Right lobe of liver (tissue), 6 donors: ENCODE results near the gene CTIF. TPM values are rescaled to one million over a fixed set of nuclear protein-coding genes. Genes with fewer than 3 reads are reported as not detected.

Experiments
- ATAC-seq, 4 donors: fragments of 200-7000 bp; cut with Tn5 transposase; one replicate each; pipeline ENCODE4 v1.9.1; 2020; ENCODE audit warnings: mild to moderate bottlenecking in 4 of 4, moderate library complexity in 4 of 4
- DNase-seq, 3 donors: peaks; one replicate each; pipeline ENCODE4 v3.0.0-alpha.2; 2020
- H3K27ac ChIP-seq, 3 donors: fragments of 200-600 bp; one replicate each; pipeline ENCODE4 v1.8.0; 2022
- H3K27me3 ChIP-seq, 2 donors: fragments of 200-600 bp; one replicate each; pipeline ENCODE4 v1.8.0; 2022
- H3K36me3 ChIP-seq, 4 donors: fragments of 200-600 bp; sonication (generic) in 1 of 4; one replicate each; pipeline versions ENCODE4 v1.5.1 to v1.8.0; 2017 to 2022; ENCODE audit warnings: control low read depth in 1 of 4
- H3K4me1 ChIP-seq, 4 donors: fragments of 200-600 bp; sonication (generic) in 1 of 4; one replicate each; pipeline versions ENCODE4 v1.5.1 to v1.8.0; 2017 to 2022; ENCODE audit warnings: control low read depth in 1 of 4
- H3K4me3 ChIP-seq, 3 donors: fragments of 200-600 bp; one replicate each; pipeline ENCODE4 v1.8.0; 2022
- H3K9me3 ChIP-seq, 4 donors: fragments of 200-600 bp; sonication (generic) in 1 of 4; one replicate each; pipeline versions ENCODE4 v1.5.1 to v1.8.0; 2017 to 2022; ENCODE audit warnings: control low read depth in 1 of 4
- POLR2A ChIP-seq: fragments of 450-650 bp; IDR thresholded peaks from one replicate; pipeline ENCODE4 v1.6.1; 2017; ENCODE audit warnings: antibody characterized with exemption, mild to moderate bottlenecking
- WGBS: methylation state at CpG from one replicate; pipeline ENCODE4 v1.1.6; 2018; ENCODE audit warnings: low coverage, low lambda C conversion rate; ENCODE audit not compliant: insufficient coverage; ENCODE audit errors: missing lambda C conversion rate; 5-methylcytosine and 5-hydroxymethylcytosine counted together
- intact Hi-C, 2 donors: fragments of 100-400 bp; cut with DNase I; formaldehyde crosslinking; loops; one replicate each; pipeline versions ENCODE4 v1.11.2 to v1.14.1; 2022
- total RNA-seq, 6 experiments: library from RNA; depleted of rRNA in 2 of 6; stranded (reverse); fragments of >200 nt in 2 of 6; fragmentation: NEBNext Ultra II Directional in 3 of 6; extraction: Animal tissue kit (Norgen Biotek cat#: 25700) in 3 of 6; gene quantifications; one replicate each; pipeline versions ENCODE4 v1.1.0 to v1.2.4, GENCODE V29; 2016 to 2023
- TF ChIP-seq, protein P1 (sequence below), 4 donors: fragments of 200-600 bp in 3 of 4; fragments of 450-650 bp in 1 of 4; IDR thresholded peaks; one replicate each; pipeline versions ENCODE4 v1.5.1 to v1.8.0; 2016 to 2022; ENCODE audit warnings: antibody characterized with exemption in 4 of 4, mild to moderate bottlenecking in 2 of 4
- donor health status: DM: no; HTN: yes; CAD: no.
- donor health status: DM: no; HTN: no; CAD: no.
- donor health status: DM: no; HTN: no; CAD: no.
- donor health status: DM: no; HTN: yes; CAD: no.
- donor health status: DM: no; HTN: yes; CAD: no.

CTIF gene
- total RNA-seq, 6 experiments from 2014 or later, result 29.0 to 60.6 (median 43.1) TPM

GRCh38 chr18:48662011-48662661 lies 123.3 kb downstream of the CTIF start:
- intact Hi-C loops, result loop anchor here (5.0 to 10.0 kb wide), 2 partner anchors 117 to 185 kb away; no protein-coding TSS in a partner anchor
- H3K9me3 ChIP-seq, result no peaks in the 10 kb centered on the region
- no peaks in the 10 kb centered on the region for H3K27me3 ChIP-seq
- H3K36me3 ChIP-seq, result peaks cover 0 to 9% (median 4%) of the 10 kb centered on the region in 4 donors
- TF ChIP-seq, protein P1, sequence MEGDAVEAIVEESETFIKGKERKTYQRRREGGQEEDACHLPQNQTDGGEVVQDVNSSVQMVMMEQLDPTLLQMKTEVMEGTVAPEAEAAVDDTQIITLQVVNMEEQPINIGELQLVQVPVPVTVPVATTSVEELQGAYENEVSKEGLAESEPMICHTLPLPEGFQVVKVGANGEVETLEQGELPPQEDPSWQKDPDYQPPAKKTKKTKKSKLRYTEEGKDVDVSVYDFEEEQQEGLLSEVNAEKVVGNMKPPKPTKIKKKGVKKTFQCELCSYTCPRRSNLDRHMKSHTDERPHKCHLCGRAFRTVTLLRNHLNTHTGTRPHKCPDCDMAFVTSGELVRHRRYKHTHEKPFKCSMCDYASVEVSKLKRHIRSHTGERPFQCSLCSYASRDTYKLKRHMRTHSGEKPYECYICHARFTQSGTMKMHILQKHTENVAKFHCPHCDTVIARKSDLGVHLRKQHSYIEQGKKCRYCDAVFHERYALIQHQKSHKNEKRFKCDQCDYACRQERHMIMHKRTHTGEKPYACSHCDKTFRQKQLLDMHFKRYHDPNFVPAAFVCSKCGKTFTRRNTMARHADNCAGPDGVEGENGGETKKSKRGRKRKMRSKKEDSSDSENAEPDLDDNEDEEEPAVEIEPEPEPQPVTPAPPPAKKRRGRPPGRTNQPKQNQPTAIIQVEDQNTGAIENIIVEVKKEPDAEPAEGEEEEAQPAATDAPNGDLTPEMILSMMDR (IDR thresholded peaks at IDR 0.05), result no peak
- TF ChIP-seq POLR2A, result no peak
- WGBS, result 43% methylated on average over 7 of the region's 9 CpGs
- H3K4me3 ChIP-seq, result no peak overlapping the region
- no peak overlapping the region for H3K27ac ChIP-seq
- ATAC-seq, result peak; percentile 26 to 69 (median 50)
- DNase-seq, result peak in 1 of 3 donors; percentile 49
- peaks cover 0 to 6% (median 0%) of the 10 kb centered on the region in 4 donors for H3K4me1 ChIP-seq

GRCh38 chr18:48663096-48663930 lies 124.5 kb downstream of the CTIF start:
- H3K27me3 ChIP-seq, result no peaks in the 10 kb centered on the region
- DNase-seq (peak in 1 of 3 donors; percentile 42), ATAC-seq (no peak)
- intact Hi-C loops, result loop anchor here (5.0 to 10.0 kb wide), 2 partner anchors 119 to 186 kb away; no protein-coding TSS in a partner anchor
- TF ChIP-seq POLR2A, result no peak
- TF ChIP-seq, protein P1 (IDR thresholded peaks at IDR 0.05), result no peak
- 89% methylated on average over 10 of the region's 14 CpGs for WGBS
- H3K4me1 ChIP-seq, result peaks cover 0 to 7% (median 0%) of the 10 kb centered on the region in 4 donors
- H3K9me3 ChIP-seq, result no peaks in the 10 kb centered on the region
- peaks cover 0 to 14% (median 6%) of the 10 kb centered on the region in 4 donors for H3K36me3 ChIP-seq
- H3K4me3 ChIP-seq, result no peak overlapping the region
- H3K27ac ChIP-seq, result no peak overlapping the region

- H3K4me1 ChIP-seq, result peaks cover 0 to 15% (median 3%) of the 10 kb centered on the region in 4 donors
- no peaks in the 10 kb centered on the region for H3K9me3 ChIP-seq
- peak; percentile 71 to 83 (median 78) for ATAC-seq
- no peak for TF ChIP-seq POLR2A
- TF ChIP-seq, protein P1 (IDR thresholded peaks at IDR 0.05), result peak; percentile 83 to 94 (median 86)
- intact Hi-C loops, result loop anchor here (5.0 to 10.0 kb wide), 2 partner anchors 119 to 187 kb away; no protein-coding TSS in a partner anchor
- DNase-seq, result peak; percentile 74 to 81 (median 80)
- WGBS, result 19% methylated on average over 14 of the region's 29 CpGs
- H3K36me3 ChIP-seq, result peaks cover 0 to 14% (median 6%) of the 10 kb centered on the region in 4 donors
- no peak overlapping the region for H3K4me3 ChIP-seq
- H3K27ac ChIP-seq, result no peak overlapping the region
- no peaks in the 10 kb centered on the region for H3K27me3 ChIP-seq
Measured at GRCh38 chr18:48663931-48664847, 125.4 kb downstream of the CTIF start.

- Histone ChIP-seq H3K27ac (no peak overlapping the region), H3K27me3 (no peaks in the 10 kb centered on the region), H3K36me3 (peaks cover 0 to 14% (median 6%) of the 10 kb centered on the region in 4 donors), H3K9me3 (no peaks in the 10 kb centered on the region), H3K4me3 (no peak overlapping the region), H3K4me1 (peaks cover 0 to 30% (median 9%) of the 10 kb centered on the region in 4 donors)
- intact Hi-C loops, result loop anchor here in 1 of 2 donors (5.0 to 10.0 kb wide), 2 partner anchors 121 to 193 kb away; no protein-coding TSS in a partner anchor
- ATAC-seq, result no peak
- TF ChIP-seq, protein P1 (IDR thresholded peaks at IDR 0.05), result no peak
- no peak for TF ChIP-seq POLR2A
- no peak for DNase-seq
Measured at GRCh38 chr18:48665654-48666053, 126.8 kb downstream of the CTIF start.
